ENCODE data around the gene GPR62.

DNA sequence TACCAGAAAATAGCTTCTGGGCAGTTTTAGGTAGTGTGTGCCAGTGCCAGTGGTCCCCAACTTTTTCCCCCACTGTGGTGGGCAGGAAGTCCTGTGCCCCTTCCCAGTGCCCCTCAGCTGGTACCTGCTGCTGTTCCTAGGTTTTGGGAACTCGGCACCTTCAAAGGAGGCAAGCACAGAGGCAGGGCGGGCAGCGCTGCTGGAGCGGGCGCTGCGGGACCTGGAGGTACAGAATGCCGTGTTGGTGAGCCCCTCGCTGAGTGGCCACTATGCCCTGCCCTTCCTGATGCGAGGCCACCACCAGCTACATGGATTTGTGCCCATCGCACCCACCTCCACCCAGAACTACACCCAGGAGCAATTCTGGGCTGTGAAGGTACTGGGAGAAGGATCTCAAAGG is 25.1 kb downstream of the GPR62 start:
- TF ChIP-seq POLR2A (IDR thresholded peaks at IDR 0.05) = no peak
- TF ChIP-seq CTCF (IDR thresholded peaks at IDR 0.05) = no peak
- no peak for TF ChIP-seq EP300 (IDR thresholded peaks at IDR 0.05)
